HepG2 (cell line): ENCODE measurements around the gene LUZP1. TPM values are rescaled to one million over a fixed set of nuclear protein-coding genes. Genes with fewer than 3 reads are reported as not detected.

Experiments
- ATAC-seq: fragments of 200-7000 bp; cut with Tn5 transposase; 3 replicates; pipeline ENCODE4 v1.9.1; 2020; ENCODE audit warnings: mild to moderate bottlenecking, moderate library complexity
- BruUV-seq: library from RNA; stranded (reverse); fragments of 400-500 nt; replicated peaks from 2 replicates; lab custom pipeline; 2021; lab: Mats Ljungman, UMichigan
- CTCF ChIA-PET: fragments of 300-600 bp; formaldehyde crosslinking; extraction: SDS; loops from one replicate; lab custom pipeline; 2021; ENCODE audit warnings: low total read pairs, inconsistent platforms, low intra/inter-chr PET ratio; lab: Yijun Ruan, JAX
- POLR2A ChIA-PET: fragments of 350-600 bp; sonication (Branson Sonifier 250); formaldehyde crosslinking; loops from one replicate; lab custom pipeline; 2020; ENCODE audit warnings: antibody characterized with exemption, inconsistent platforms; lab: Yijun Ruan, JAX
- DNase-seq: peaks from one replicate; pipeline ENCODE4 v3.0.0-alpha.2; 2015; ENCODE audit warnings: low spot score
- FAIRE-seq: peaks from 3 replicates; lab custom pipeline; 2011; peaks lifted over from hg19 to GRCh38; lab: Jason Lieb, UNC
- H2AFZ ChIP-seq: one replicate; pipeline ENCODE4 v1.6.1; 2011; ENCODE audit warnings: low read length, inconsistent platforms
- H3K27ac ChIP-seq: fragments of 300-600 bp; 3 replicates; pipeline ENCODE4 v1.8.0; 2011; ENCODE audit warnings: mixed run types, mild to moderate bottlenecking, mixed read lengths, low read length, inconsistent platforms; ENCODE audit not compliant: insufficient read depth; ENCODE audit errors: extremely low read length
- H3K27me3 ChIP-seq, 2 experiments: fragments of 200-600 bp in 1 of 2; 2 replicates in 1 of 2; 3 replicates in 1 of 2; pipeline versions ENCODE4 v1.6.0 to v1.8.0; 2011; ENCODE audit warnings: low read length in 2 of 2, mild to moderate bottlenecking in 2 of 2, moderate library complexity in 2 of 2, inconsistent platforms in 1 of 2; ENCODE audit not compliant: insufficient read depth in 2 of 2, control insufficient read depth in 1 of 2
- H3K36me3 ChIP-seq, 2 experiments: fragments of 200-600 bp in 1 of 2; replicated peaks in 1 of 2; 2 replicates in 1 of 2; 3 replicates in 1 of 2; pipeline versions ENCODE4 v1.5.1 to v1.8.0; 2011; ENCODE audit warnings: low read length in 2 of 2, inconsistent platforms in 1 of 2; ENCODE audit not compliant: insufficient read depth in 2 of 2, control insufficient read depth in 1 of 2
- H3K4me1 ChIP-seq: 2 replicates; pipeline ENCODE4 v1.5.1; 2012; ENCODE audit warnings: low read length, inconsistent platforms; ENCODE audit not compliant: insufficient read depth
- H3K4me2 ChIP-seq: 2 replicates; pipeline ENCODE4 v1.6.0; 2011; ENCODE audit warnings: low read depth, low read length, inconsistent platforms
- H3K4me3 ChIP-seq, 3 experiments: fragments of 200-600 bp in 1 of 3; sonication (generic), shearing (Covaris generic) in 1 of 3; replicated peaks in 1 of 3; 2 replicates each; pipeline ENCODE4 v1.5.1; 2011 to 2016; ENCODE audit warnings: low read length in 3 of 3, inconsistent platforms in 2 of 3, low read depth in 2 of 3, mild to moderate bottlenecking in 2 of 3, control low read depth in 1 of 3, mixed read lengths in 1 of 3; ENCODE audit not compliant: insufficient read depth in 1 of 3
- H3K79me2 ChIP-seq: one replicate; pipeline ENCODE4 v1.6.1; 2011; ENCODE audit warnings: low read length, inconsistent platforms; ENCODE audit not compliant: insufficient read depth
- H3K9ac ChIP-seq: 2 replicates; pipeline ENCODE4 v1.6.0; 2011; ENCODE audit warnings: mild to moderate bottlenecking, low read depth, low read length, inconsistent platforms; ENCODE audit not compliant: insufficient read depth
- H3K9me3 ChIP-seq: 2 replicates; pipeline ENCODE4 v1.5.1; 2012; ENCODE audit warnings: mild to moderate bottlenecking, low read length
- H4K20me1 ChIP-seq: 2 replicates; pipeline ENCODE4 v1.6.0; 2011; ENCODE audit warnings: inconsistent platforms, mild to moderate bottlenecking, low read length, moderate library complexity; ENCODE audit not compliant: insufficient read depth
- NFIC ChIP-seq: IDR thresholded peaks from 2 replicates; pipeline ENCODE4 v1.6.1; 2012; ENCODE audit warnings: mild to moderate bottlenecking, low read length, inconsistent platforms
- TBL1XR1 ChIP-seq: fragments of 150-350 bp; IDR thresholded peaks from 2 replicates; pipeline ENCODE4 v1.6.1; 2014; ENCODE audit warnings: borderline replicate concordance, low read length; ENCODE audit not compliant: partially characterized antibody
- ZFP82 ChIP-seq: sonication (generic); formaldehyde crosslinking; IDR thresholded peaks from 2 replicates; pipeline ENCODE4 v1.5.1; 2020; ENCODE audit warnings: mild to moderate bottlenecking, missing genetic modification reagents, borderline replicate concordance
- WGBS: methylation state at CpG from one replicate; pipeline ENCODE4 v1.1.6; 2017; ENCODE audit warnings: low lambda C conversion rate; 5-methylcytosine and 5-hydroxymethylcytosine counted together
- in situ Hi-C: cut with HindIII; loops from 2 replicates; pipeline ENCODE4 v1.10.0; 2017; ENCODE audit warnings: low pct_unique_long_range_greater_than_20kb; ENCODE audit not compliant: extremely low pct_ligation_motif_present
- intact Hi-C: fragments of 100-400 bp; cut with micrococcal nuclease; formaldehyde crosslinking; loops from one replicate; pipeline ENCODE4 v1.10.0; 2022; ENCODE audit not compliant: unreplicated experiment
- polyA plus RNA-seq, 8 experiments: library from polyadenylated mRNA; depleted of rRNA in 3 of 8; stranded (reverse) in 7 of 8; unstranded in 1 of 8; fragments of >200 nt; fragmentation: Illumina TruSeq in 4 of 8; extraction: Trizol in 4 of 8; gene quantifications; 2 replicates each; pipeline versions ENCODE4 v1.2.1 to v1.2.3, GENCODE V29; 2011 to 2016; ENCODE audit warnings: low read depth in 4 of 8, missing spikeins in 1 of 8, mixed read lengths in 1 of 8; ENCODE audit not compliant: insufficient read depth in 1 of 8
- total RNA-seq, 5 experiments: library from RNA; depleted of rRNA; stranded (reverse); fragments of >200 nt; fragmentation: Illumina TruSeq; extraction: Trizol; gene quantifications; 2 replicates each; pipeline ENCODE4 v1.2.3, GENCODE V29; 2016; ENCODE audit warnings: low read depth in 1 of 5
- TF ChIP-seq, protein P1 (sequence below): sonication (generic); formaldehyde crosslinking; IDR thresholded peaks from 2 replicates; pipeline ENCODE4 v1.4.0; 2020; ENCODE audit warnings: missing genetic modification reagents, borderline replicate concordance
- TF ChIP-seq, protein P2 (sequence below): fragments of 450-650 bp; IDR thresholded peaks from 2 replicates; pipeline ENCODE4 v1.6.1; 2017
- TF ChIP-seq, protein P3 (sequence below): sonication (generic); formaldehyde crosslinking; IDR thresholded peaks from 2 replicates; pipeline ENCODE4 v1.4.0; 2020; ENCODE audit warnings: mild to moderate bottlenecking, missing genetic modification reagents
- TF ChIP-seq, protein P4 (sequence below): sonication (generic); formaldehyde crosslinking; IDR thresholded peaks from 2 replicates; pipeline ENCODE4 v1.8.1; 2023; ENCODE audit warnings: mild to moderate bottlenecking, missing genetic modification reagents
- TF ChIP-seq, protein P5 (sequence below): sonication (generic); formaldehyde crosslinking; IDR thresholded peaks from 2 replicates; pipeline ENCODE4 v1.4.0; 2020; ENCODE audit warnings: missing genetic modification reagents
- TF ChIP-seq, protein P6 (sequence below): sonication (generic); formaldehyde crosslinking; IDR thresholded peaks from 2 replicates; pipeline ENCODE4 v1.4.0; 2020; ENCODE audit warnings: missing genetic modification reagents, borderline replicate concordance
- TF ChIP-seq, protein P7 (sequence below): sonication (generic); formaldehyde crosslinking; conservative IDR thresholded peaks from 2 replicates; pipeline ENCODE4 v1.5.0; 2020; ENCODE audit warnings: missing genetic modification reagents

Gene LUZP1
- total and polyA plus RNA-seq, 2 of the 13 experiments (the other 11 are each of a cell fraction or from before 2014, with no cell fraction given) = 6.9 to 12.7 TPM

DNA sequence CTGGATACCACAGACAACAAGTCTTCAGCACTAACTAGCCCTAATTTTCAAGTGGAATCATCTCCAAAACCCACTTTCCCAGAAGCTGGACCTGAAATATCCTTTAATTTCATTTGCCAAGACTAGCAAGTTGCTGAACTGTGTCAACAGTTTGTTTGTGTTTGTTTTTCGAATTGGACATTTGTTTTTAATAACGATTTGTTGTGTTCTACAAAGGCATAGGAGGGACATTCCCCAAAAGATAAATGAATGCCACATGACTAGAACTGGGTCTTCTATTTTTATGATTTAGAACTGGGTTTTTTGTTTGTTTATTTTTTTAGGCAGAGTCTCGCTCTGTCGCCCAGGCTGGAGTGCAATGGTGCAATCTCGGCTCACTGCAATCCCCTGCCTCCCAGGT is 17.9 kb downstream of the LUZP1 start:
- no peak overlapping the region for H3K4me2 ChIP-seq
- H2AFZ ChIP-seq = no peak overlapping the region
- H3K9ac ChIP-seq = no peak overlapping the region
- ChIA-PET CTCF (no interaction called here), POLR2A (no interaction called here)
- intact Hi-C loops (no loop called here), in situ Hi-C loops (no loop called here)
- WGBS = 96% methylated on average over 5 of the region's 5 CpGs
- FAIRE-seq (no peak), ATAC-seq (no peak), DNase-seq (no peak)
- H3K79me2 ChIP-seq = peaks cover 82% of the 10 kb centered on the region
- no peaks in the 10 kb centered on the region for H4K20me1 ChIP-seq
- H3K9me3 ChIP-seq = no peaks in the 10 kb centered on the region
- no peaks in the 10 kb centered on the region for H3K36me3 ChIP-seq
- no peak overlapping the region for H3K4me3 ChIP-seq
- no peaks in the 10 kb centered on the region for H3K27me3 ChIP-seq
- BruUV-seq = no TSS peak
- peak overlapping the region; percentile 11 for H3K27ac ChIP-seq
- H3K4me1 ChIP-seq = peaks cover 47% of the 10 kb centered on the region
- TF ChIP-seq, protein P1, sequence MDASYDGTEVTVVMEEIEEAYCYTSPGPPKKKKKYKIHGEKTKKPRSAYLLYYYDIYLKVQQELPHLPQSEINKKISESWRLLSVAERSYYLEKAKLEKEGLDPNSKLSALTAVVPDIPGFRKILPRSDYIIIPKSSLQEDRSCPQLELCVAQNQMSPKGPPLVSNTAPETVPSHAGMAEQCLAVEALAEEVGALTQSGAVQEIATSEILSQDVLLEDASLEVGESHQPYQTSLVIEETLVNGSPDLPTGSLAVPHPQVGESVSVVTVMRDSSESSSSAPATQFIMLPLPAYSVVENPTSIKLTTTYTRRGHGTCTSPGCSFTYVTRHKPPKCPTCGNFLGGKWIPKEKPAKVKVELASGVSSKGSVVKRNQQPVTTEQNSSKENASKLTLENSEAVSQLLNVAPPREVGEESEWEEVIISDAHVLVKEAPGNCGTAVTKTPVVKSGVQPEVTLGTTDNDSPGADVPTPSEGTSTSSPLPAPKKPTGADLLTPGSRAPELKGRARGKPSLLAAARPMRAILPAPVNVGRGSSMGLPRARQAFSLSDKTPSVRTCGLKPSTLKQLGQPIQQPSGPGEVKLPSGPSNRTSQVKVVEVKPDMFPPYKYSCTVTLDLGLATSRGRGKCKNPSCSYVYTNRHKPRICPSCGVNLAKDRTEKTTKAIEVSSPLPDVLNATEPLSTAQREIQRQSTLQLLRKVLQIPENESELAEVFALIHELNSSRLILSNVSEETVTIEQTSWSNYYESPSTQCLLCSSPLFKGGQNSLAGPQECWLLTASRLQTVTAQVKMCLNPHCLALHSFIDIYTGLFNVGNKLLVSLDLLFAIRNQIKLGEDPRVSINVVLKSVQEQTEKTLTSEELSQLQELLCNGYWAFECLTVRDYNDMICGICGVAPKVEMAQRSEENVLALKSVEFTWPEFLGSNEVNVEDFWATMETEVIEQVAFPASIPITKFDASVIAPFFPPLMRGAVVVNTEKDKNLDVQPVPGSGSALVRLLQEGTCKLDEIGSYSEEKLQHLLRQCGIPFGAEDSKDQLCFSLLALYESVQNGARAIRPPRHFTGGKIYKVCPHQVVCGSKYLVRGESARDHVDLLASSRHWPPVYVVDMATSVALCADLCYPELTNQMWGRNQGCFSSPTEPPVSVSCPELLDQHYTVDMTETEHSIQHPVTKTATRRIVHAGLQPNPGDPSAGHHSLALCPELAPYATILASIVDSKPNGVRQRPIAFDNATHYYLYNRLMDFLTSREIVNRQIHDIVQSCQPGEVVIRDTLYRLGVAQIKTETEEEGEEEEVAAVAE (CRISPR knock-in tag) = no peak
- TF ChIP-seq, protein P2, sequence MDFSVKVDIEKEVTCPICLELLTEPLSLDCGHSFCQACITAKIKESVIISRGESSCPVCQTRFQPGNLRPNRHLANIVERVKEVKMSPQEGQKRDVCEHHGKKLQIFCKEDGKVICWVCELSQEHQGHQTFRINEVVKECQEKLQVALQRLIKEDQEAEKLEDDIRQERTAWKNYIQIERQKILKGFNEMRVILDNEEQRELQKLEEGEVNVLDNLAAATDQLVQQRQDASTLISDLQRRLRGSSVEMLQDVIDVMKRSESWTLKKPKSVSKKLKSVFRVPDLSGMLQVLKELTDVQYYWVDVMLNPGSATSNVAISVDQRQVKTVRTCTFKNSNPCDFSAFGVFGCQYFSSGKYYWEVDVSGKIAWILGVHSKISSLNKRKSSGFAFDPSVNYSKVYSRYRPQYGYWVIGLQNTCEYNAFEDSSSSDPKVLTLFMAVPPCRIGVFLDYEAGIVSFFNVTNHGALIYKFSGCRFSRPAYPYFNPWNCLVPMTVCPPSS = no peak
- TF ChIP-seq, protein P3, sequence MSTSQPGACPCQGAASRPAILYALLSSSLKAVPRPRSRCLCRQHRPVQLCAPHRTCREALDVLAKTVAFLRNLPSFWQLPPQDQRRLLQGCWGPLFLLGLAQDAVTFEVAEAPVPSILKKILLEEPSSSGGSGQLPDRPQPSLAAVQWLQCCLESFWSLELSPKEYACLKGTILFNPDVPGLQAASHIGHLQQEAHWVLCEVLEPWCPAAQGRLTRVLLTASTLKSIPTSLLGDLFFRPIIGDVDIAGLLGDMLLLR (CRISPR knock-in tag) = no peak
- TF ChIP-seq, protein P4, sequence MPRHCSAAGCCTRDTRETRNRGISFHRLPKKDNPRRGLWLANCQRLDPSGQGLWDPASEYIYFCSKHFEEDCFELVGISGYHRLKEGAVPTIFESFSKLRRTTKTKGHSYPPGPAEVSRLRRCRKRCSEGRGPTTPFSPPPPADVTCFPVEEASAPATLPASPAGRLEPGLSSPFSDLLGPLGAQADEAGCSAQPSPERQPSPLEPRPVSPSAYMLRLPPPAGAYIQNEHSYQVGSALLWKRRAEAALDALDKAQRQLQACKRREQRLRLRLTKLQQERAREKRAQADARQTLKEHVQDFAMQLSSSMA (CRISPR knock-in tag) = no peak
- TF ChIP-seq, protein P5, sequence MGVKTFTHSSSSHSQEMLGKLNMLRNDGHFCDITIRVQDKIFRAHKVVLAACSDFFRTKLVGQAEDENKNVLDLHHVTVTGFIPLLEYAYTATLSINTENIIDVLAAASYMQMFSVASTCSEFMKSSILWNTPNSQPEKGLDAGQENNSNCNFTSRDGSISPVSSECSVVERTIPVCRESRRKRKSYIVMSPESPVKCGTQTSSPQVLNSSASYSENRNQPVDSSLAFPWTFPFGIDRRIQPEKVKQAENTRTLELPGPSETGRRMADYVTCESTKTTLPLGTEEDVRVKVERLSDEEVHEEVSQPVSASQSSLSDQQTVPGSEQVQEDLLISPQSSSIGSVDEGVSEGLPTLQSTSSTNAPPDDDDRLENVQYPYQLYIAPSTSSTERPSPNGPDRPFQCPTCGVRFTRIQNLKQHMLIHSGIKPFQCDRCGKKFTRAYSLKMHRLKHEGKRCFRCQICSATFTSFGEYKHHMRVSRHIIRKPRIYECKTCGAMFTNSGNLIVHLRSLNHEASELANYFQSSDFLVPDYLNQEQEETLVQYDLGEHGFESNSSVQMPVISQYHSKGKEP = no peak
- TF ChIP-seq, protein P6, sequence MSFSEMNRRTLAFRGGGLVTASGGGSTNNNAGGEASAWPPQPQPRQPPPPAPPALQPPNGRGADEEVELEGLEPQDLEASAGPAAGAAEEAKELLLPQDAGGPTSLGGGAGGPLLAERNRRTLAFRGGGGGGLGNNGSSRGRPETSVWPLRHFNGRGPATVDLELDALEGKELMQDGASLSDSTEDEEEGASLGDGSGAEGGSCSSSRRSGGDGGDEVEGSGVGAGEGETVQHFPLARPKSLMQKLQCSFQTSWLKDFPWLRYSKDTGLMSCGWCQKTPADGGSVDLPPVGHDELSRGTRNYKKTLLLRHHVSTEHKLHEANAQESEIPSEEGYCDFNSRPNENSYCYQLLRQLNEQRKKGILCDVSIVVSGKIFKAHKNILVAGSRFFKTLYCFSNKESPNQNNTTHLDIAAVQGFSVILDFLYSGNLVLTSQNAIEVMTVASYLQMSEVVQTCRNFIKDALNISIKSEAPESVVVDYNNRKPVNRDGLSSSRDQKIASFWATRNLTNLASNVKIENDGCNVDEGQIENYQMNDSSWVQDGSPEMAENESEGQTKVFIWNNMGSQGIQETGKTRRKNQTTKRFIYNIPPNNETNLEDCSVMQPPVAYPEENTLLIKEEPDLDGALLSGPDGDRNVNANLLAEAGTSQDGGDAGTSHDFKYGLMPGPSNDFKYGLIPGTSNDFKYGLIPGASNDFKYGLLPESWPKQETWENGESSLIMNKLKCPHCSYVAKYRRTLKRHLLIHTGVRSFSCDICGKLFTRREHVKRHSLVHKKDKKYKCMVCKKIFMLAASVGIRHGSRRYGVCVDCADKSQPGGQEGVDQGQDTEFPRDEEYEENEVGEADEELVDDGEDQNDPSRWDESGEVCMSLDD (CRISPR knock-in tag) = no peak
- TF ChIP-seq TBL1XR1 = no peak
- TF ChIP-seq ZFP82 (CRISPR knock-in tag) = no peak
- TF ChIP-seq, protein P7, sequence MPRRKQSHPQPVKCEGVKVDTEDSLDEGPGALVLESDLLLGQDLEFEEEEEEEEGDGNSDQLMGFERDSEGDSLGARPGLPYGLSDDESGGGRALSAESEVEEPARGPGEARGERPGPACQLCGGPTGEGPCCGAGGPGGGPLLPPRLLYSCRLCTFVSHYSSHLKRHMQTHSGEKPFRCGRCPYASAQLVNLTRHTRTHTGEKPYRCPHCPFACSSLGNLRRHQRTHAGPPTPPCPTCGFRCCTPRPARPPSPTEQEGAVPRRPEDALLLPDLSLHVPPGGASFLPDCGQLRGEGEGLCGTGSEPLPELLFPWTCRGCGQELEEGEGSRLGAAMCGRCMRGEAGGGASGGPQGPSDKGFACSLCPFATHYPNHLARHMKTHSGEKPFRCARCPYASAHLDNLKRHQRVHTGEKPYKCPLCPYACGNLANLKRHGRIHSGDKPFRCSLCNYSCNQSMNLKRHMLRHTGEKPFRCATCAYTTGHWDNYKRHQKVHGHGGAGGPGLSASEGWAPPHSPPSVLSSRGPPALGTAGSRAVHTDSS (CRISPR knock-in tag) = no peak
- no peak for TF ChIP-seq NFIC
